ENCODE measurements around the gene TGFBR3. TPM values are rescaled to one million over a fixed set of nuclear protein-coding genes. Genes with fewer than 3 reads are reported as not detected.

Gene TGFBR3
- total RNA-seq, 4 donors from 2014 or later = 87.8 to 388 (median 212) TPM

DNA sequence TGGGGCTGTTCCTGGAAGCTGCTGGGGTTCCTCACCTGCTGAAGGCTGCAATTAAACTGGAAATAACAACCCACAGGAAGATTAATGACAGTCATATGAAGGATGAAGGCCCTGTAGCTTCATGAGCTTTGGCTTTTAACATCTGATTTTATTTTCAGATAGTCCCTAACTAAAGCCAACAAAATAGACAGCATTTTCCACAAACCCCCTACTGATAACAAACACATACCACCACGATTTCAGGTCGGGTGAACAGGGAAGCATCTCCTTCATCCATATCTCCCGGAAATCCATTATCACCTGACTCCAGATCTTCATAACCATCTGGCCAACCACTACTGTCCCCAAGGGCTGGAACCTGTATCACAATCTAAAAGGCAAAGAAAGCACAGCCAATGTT lies 169.6 kb downstream of the TGFBR3 start:
- Histone ChIP-seq H3K4me1 (peaks cover 5 to 14% of the 10 kb centered on the region in 2 donors), H3K36me3 (peaks cover 0 to 3% of the 10 kb centered on the region in 2 donors), H3K4me3 (no peak overlapping the region), H3K27me3 (no peaks in the 10 kb centered on the region), H3K9me3 (no peaks in the 10 kb centered on the region), H3K27ac (peak overlapping the region; percentile 32 to 34)
- TF ChIP-seq POLR2A (IDR thresholded peaks at IDR 0.05) = no peak
- TF ChIP-seq, protein P1, sequence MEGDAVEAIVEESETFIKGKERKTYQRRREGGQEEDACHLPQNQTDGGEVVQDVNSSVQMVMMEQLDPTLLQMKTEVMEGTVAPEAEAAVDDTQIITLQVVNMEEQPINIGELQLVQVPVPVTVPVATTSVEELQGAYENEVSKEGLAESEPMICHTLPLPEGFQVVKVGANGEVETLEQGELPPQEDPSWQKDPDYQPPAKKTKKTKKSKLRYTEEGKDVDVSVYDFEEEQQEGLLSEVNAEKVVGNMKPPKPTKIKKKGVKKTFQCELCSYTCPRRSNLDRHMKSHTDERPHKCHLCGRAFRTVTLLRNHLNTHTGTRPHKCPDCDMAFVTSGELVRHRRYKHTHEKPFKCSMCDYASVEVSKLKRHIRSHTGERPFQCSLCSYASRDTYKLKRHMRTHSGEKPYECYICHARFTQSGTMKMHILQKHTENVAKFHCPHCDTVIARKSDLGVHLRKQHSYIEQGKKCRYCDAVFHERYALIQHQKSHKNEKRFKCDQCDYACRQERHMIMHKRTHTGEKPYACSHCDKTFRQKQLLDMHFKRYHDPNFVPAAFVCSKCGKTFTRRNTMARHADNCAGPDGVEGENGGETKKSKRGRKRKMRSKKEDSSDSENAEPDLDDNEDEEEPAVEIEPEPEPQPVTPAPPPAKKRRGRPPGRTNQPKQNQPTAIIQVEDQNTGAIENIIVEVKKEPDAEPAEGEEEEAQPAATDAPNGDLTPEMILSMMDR (IDR thresholded peaks at IDR 0.05) = no peak
- intact Hi-C loops (cut with DNase I; ENCODE audit: low total_unique reads) = no loop called here
- no peak for DNase-seq

DNA sequence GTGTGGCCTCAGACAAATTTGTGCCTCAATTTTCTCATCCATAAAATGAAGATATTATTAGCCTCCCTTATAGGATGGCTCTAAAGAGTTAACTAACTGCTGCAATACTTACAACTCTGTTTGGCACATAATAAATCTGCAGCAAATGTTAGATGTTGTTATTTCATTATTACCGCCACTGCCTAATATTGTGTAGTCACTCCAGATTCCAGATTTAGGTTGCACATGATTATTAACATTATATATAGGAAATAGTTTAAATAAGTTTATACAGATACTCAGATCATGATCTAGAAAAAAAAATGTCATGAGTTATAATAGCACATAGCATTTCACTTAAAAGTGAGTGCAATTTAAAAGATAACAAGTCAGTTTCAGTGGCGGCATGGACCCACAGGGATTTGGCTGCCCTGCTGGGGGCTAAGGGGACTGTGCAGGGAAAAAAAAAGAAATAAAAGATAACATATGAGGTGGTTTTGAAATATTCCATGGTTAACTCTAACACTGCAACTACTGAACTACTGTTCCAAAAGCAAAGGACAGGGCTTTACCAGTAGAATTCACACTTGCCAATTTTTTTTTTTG lies 170.4 kb downstream of the TGFBR3 start:
- intact Hi-C loops (cut with DNase I; ENCODE audit: low total_unique reads) = no loop called here
- Histone ChIP-seq H3K4me3 (no peak overlapping the region), H3K4me1 (peaks cover 5 to 16% of the 10 kb centered on the region in 2 donors), H3K9me3 (no peaks in the 10 kb centered on the region), H3K27me3 (no peaks in the 10 kb centered on the region), H3K27ac (peak overlapping the region in 1 of 2 donors; percentile 32), H3K36me3 (peaks cover 0 to 3% of the 10 kb centered on the region in 2 donors)
- DNase-seq = no peak
- TF ChIP-seq, protein P1 (IDR thresholded peaks at IDR 0.05) = no peak
- no peak for TF ChIP-seq POLR2A (IDR thresholded peaks at IDR 0.05)

DNA sequence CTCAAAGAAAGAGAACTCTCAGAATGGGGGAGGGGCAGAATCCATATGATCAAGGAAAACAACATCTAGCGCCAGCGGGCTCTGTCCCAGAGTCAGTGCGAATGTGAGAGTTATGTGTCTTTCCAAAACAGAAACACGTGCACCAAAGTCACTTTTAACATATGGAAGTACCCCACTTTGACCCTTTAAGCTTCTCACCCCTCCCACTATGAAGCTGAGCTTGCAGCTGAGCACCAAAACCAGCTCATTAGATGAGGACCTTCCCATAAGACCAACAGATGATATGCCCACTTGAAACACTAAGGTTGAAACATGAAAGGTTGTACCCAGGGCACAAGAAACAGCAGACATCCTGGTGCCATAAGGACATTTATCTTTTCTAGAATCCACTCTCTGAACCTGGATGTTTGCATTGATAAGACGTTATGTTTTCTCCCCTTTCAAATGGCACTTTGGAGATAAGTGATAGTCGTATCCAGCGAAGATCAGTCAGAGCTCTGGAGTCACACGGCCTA lies 171.0 kb downstream of the TGFBR3 start:
- no peak for DNase-seq
- H3K9me3 ChIP-seq = no peaks in the 10 kb centered on the region
- no peak overlapping the region for H3K4me3 ChIP-seq
- no peak for TF ChIP-seq POLR2A (IDR thresholded peaks at IDR 0.05)
- TF ChIP-seq, protein P1 (IDR thresholded peaks at IDR 0.05) = no peak
- H3K27me3 ChIP-seq = no peaks in the 10 kb centered on the region
- peaks cover 0 to 3% of the 10 kb centered on the region in 2 donors for H3K36me3 ChIP-seq
- H3K4me1 ChIP-seq = peaks cover 5 to 16% of the 10 kb centered on the region in 2 donors
- peak overlapping the region; percentile 84 to 96 for H3K27ac ChIP-seq
- intact Hi-C loops (cut with DNase I; ENCODE audit: low total_unique reads) = no loop called here

DNA sequence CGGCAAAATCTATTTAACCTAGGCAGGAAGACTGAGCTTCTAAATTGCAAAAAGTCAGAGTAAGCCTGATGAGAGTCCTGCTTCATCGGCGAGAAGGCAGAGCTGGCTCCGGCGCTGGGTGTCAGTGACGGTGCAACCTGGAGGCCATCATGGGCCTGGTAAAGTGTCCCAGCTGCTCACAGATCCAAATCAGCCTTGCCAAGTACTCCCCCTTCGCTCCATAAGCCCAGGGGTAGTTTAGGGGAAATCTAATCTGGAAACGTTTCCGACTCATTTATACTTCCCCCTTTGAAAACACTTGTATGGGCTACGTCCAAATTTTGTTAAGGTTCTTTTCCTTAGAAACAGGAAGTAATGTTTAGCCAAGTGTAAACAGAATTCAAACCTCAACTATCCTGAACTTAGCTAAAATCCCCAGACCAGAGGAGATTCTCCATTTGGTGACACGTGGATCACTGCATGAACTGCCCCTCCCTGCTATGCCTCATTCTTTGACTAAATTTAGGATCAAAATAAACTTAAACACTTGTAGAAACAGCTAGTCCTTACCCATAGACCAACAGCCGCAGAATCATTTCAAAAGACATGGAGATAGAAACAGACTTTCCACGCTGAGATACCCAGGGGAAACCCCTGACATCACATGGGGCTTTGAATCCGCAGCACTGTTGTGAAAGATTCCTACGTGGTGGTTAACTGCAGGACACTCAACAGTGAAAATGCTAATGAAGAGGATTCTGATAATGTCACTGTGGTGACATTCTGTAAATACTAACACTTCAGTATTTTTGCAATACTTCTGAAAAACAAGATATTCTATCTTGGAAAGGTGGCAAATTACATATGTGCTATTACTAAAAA lies 172.7 kb downstream of the TGFBR3 start:
- H3K36me3 ChIP-seq = peaks cover 0 to 3% of the 10 kb centered on the region in 2 donors
- intact Hi-C loops (cut with DNase I; ENCODE audit: low total_unique reads) = no loop called here
- peak; percentile 50 to 75 for DNase-seq
- no peaks in the 10 kb centered on the region for H3K9me3 ChIP-seq
- H3K4me1 ChIP-seq = peaks cover 5 to 16% of the 10 kb centered on the region in 2 donors
- TF ChIP-seq, protein P1 (IDR thresholded peaks at IDR 0.05) = no peak
- TF ChIP-seq POLR2A (IDR thresholded peaks at IDR 0.05) = no peak
- H3K27ac ChIP-seq = peak overlapping the region; percentile 84 to 96
- H3K27me3 ChIP-seq = no peaks in the 10 kb centered on the region
- no peak overlapping the region for H3K4me3 ChIP-seq

DNA sequence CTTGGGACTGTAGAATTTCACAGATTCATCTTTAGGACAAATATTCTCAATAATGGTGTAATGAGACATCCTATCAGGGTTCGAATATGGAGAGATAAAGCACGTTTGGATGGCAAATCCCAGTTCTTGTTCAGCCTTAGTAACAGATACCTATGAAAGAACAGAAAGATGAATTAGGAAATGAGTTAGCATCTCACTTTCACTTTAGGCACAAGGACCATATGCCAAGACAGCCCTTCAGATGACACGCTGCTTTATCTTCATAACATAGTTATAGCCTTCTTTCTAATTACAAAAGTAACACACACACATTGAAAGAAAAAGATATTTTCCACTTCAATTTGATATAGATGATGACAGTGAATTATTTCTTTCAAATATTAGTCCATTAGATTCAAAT lies 173.6 kb downstream of the TGFBR3 start:
- Histone ChIP-seq H3K9me3 (no peaks in the 10 kb centered on the region), H3K36me3 (peaks cover 0 to 3% of the 10 kb centered on the region in 2 donors), H3K4me1 (peaks cover 5 to 16% of the 10 kb centered on the region in 2 donors), H3K4me3 (no peak overlapping the region), H3K27ac (peak overlapping the region; percentile 84 to 96), H3K27me3 (no peaks in the 10 kb centered on the region)
- intact Hi-C loops (cut with DNase I; ENCODE audit: low total_unique reads) = no loop called here
- DNase-seq = no peak
- no peak for TF ChIP-seq POLR2A (IDR thresholded peaks at IDR 0.05)
- TF ChIP-seq, protein P1 (IDR thresholded peaks at IDR 0.05) = no peak
